Liver (tissue), 9 donors: ENCODE measurements around the gene FUCA2. TPM values are rescaled to one million over a fixed set of nuclear protein-coding genes. Genes with fewer than 3 reads are reported as not detected.

Source experiments
- DNase-seq: peaks from one replicate; pipeline ENCODE4 v3.0.0-alpha.2; 2017; ENCODE audit warnings: low spot score
- H3K27ac ChIP-seq, 2 donors: one replicate each; pipeline ENCODE4 v1.7.0; 2013; ENCODE audit warnings: inconsistent platforms in 2 of 2, low read length in 2 of 2, control low read depth in 1 of 2, low read depth in 1 of 2, mild to moderate bottlenecking in 1 of 2
- H3K27me3 ChIP-seq, 4 donors: one replicate each; pipeline versions ENCODE4 v1.6.1 to v1.7.0; 2013; ENCODE audit warnings: low read length in 3 of 4, inconsistent platforms in 1 of 4, mild to moderate bottlenecking in 1 of 4, moderate library complexity in 1 of 4; ENCODE audit not compliant: control insufficient read depth in 4 of 4, insufficient read depth in 4 of 4
- H3K36me3 ChIP-seq, 4 donors: one replicate each; pipeline versions ENCODE4 v1.6.1 to v1.7.0; 2013; ENCODE audit warnings: low read length in 3 of 4, mild to moderate bottlenecking in 3 of 4, low read depth in 1 of 4, moderate library complexity in 1 of 4; ENCODE audit not compliant: control insufficient read depth in 4 of 4, insufficient read depth in 3 of 4
- H3K4me1 ChIP-seq, 4 donors: one replicate each; pipeline versions ENCODE4 v1.6.1 to v1.7.0; 2013; ENCODE audit warnings: low read length in 3 of 4, mild to moderate bottlenecking in 3 of 4, moderate library complexity in 1 of 4; ENCODE audit not compliant: control insufficient read depth in 4 of 4, insufficient read depth in 4 of 4
- H3K4me3 ChIP-seq, 3 donors: one replicate each; pipeline versions ENCODE4 v1.6.1 to v1.7.0; 2013; ENCODE audit warnings: low read length in 3 of 3, control low read depth in 1 of 3, low read depth in 1 of 3, mild to moderate bottlenecking in 1 of 3
- H3K9ac ChIP-seq, 2 donors: one replicate each; pipeline ENCODE4 v1.7.0; 2013; ENCODE audit warnings: low read length in 2 of 2, mild to moderate bottlenecking in 2 of 2, moderate library complexity in 2 of 2, control low read depth in 1 of 2, low read depth in 1 of 2
- H3K9me3 ChIP-seq, 4 donors: one replicate each; pipeline versions ENCODE4 v1.6.1 to v1.7.0; 2013; ENCODE audit warnings: low read length in 3 of 4; ENCODE audit not compliant: control insufficient read depth in 4 of 4
- CTCF ChIP-seq: fragments of 150-350 bp; IDR thresholded peaks from 2 replicates; pipeline ENCODE4 v1.5.1; 2017; ENCODE audit warnings: improper control_type of control experiment, low read depth, low read length; ENCODE audit not compliant: missing input control
- EGR1 ChIP-seq, 2 donors: IDR thresholded peaks; 2 replicates each; pipeline ENCODE4 v1.6.1; 2016 to 2018; ENCODE audit warnings: antibody characterized with exemption in 2 of 2, low read depth in 2 of 2
- FOXA1 ChIP-seq: IDR thresholded peaks from 2 replicates; pipeline ENCODE4 v1.6.1; 2016; ENCODE audit warnings: antibody characterized with exemption
- FOXA2 ChIP-seq: IDR thresholded peaks from 2 replicates; pipeline ENCODE4 v1.6.1; 2016; ENCODE audit warnings: antibody characterized with exemption
- GABPA ChIP-seq, 2 donors: IDR thresholded peaks in 1 of 2; conservative IDR thresholded peaks in 1 of 2; 2 replicates each; pipeline ENCODE4 v1.6.1; 2016; ENCODE audit warnings: antibody characterized with exemption in 2 of 2, mild to moderate bottlenecking in 1 of 2, moderate library complexity in 1 of 2
- HNF4A ChIP-seq, 2 donors: conservative IDR thresholded peaks; 2 replicates each; pipeline ENCODE4 v1.6.1; 2016; ENCODE audit warnings: antibody characterized with exemption in 2 of 2, mild to moderate bottlenecking in 2 of 2
- HNF4G ChIP-seq: IDR thresholded peaks from 2 replicates; pipeline ENCODE4 v1.6.1; 2016; ENCODE audit warnings: antibody characterized with exemption
- MAX ChIP-seq: IDR thresholded peaks from 2 replicates; pipeline ENCODE4 v1.6.1; 2016; ENCODE audit warnings: antibody characterized with exemption
- NR2F2 ChIP-seq: IDR thresholded peaks from 2 replicates; pipeline ENCODE4 v1.6.1; 2016; ENCODE audit warnings: antibody characterized with exemption
- RAD21 ChIP-seq, 2 donors: IDR thresholded peaks; 2 replicates each; pipeline ENCODE4 v1.6.1; 2016; ENCODE audit warnings: antibody characterized with exemption in 2 of 2, mild to moderate bottlenecking in 2 of 2
- REST ChIP-seq: IDR thresholded peaks from 2 replicates; pipeline ENCODE4 v1.6.1; 2016; ENCODE audit warnings: antibody characterized with exemption, mild to moderate bottlenecking
- RXRA ChIP-seq, 2 donors: IDR thresholded peaks; 2 replicates each; pipeline ENCODE4 v1.6.1; 2017 to 2018; ENCODE audit warnings: antibody characterized with exemption in 2 of 2, mild to moderate bottlenecking in 1 of 2
- SP1 ChIP-seq: IDR thresholded peaks from 2 replicates; pipeline ENCODE4 v1.6.1; 2018; ENCODE audit warnings: antibody characterized with exemption, mild to moderate bottlenecking
- TAF1 ChIP-seq: conservative IDR thresholded peaks from 2 replicates; pipeline ENCODE4 v1.6.1; 2016; ENCODE audit warnings: antibody characterized with exemption, mild to moderate bottlenecking
- YY1 ChIP-seq: IDR thresholded peaks from 2 replicates; pipeline ENCODE4 v1.6.1; 2016; ENCODE audit warnings: antibody characterized with exemption, mild to moderate bottlenecking
- WGBS: extraction: QIAGEN DNeasy Blood & Tissue Kit; methylation state at CpG from one replicate; pipeline ENCODE4 v1.1.7; 2013; 5-methylcytosine and 5-hydroxymethylcytosine counted together
- polyA plus RNA-seq, 2 donors: library from polyadenylated mRNA; stranded (reverse) in 1 of 2; unstranded in 1 of 2; fragments of 200-250 nt in 1 of 2; fragments of >200 nt in 1 of 2; fragmentation: Nextera tagmentation in 1 of 2; extraction: Ambion mirVana in 1 of 2; gene quantifications; one replicate each; pipeline versions ENCODE4 v1.2.1 to v1.2.3, GENCODE V29; 2013 to 2015
- total RNA-seq, 2 donors: library from RNA; depleted of rRNA; stranded (reverse); fragments of >200 nt; gene quantifications; one replicate each; pipeline ENCODE4 v1.2.3, GENCODE V29; 2014
- TF ChIP-seq, protein P1 (sequence below): IDR thresholded peaks from 2 replicates; pipeline ENCODE4 v1.6.1; 2016; ENCODE audit warnings: antibody characterized with exemption
- donor health status: healthy.
- donor health status: healthy.
- donor health status: healthy.
- donor health status: healthy.
- donor health status: healthy.

The FUCA2 gene
- total and polyA plus RNA-seq, 4 donors, result 22.4 to 44.5 (median 35.1) TPM

DNA sequence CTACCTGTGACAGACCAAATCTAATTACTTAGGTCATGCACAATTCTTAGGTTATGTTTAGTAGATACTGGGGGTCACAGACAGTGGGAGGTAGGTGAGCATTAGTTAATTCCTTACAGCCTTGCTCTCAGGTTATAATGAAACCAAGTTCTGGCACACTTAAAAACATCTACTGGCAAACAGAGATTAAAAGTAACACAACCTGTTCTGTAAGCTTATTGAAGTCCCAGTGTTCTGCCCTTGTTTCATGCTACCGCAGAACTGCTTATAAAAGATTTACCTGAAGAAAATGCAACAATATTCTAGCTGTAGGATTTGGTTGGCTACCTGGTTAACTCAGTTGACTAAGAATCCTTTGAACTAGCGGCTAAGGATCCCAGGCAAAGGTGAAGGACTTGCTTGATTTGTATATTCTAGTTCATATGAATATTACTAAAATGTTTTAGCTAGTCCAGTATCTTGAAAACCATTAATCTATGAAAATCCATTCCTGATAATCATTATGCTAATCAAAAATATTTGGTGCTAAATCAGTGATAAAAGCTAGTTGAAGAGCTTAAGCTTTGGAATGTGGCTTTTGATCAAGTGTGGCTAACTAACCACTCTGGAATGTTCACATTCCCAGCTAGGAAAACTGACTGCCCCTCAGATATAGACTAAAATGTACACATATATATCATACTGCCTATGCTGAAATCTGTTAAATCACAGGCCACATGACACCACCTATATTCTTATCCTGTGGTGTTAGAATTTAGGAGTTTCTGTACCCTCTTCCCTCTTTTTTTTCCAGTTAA, 53.8 kb downstream of the FUCA2 start:
- Histone ChIP-seq H3K9ac (no peak overlapping the region), H3K4me1 (peaks cover 0 to 3% (median 0%) of the 10 kb centered on the region in 4 donors), H3K4me3 (no peak overlapping the region), H3K36me3 (peaks cover 2 to 9% (median 7%) of the 10 kb centered on the region in 4 donors), H3K27ac (no peak overlapping the region), H3K27me3 (no peaks in the 10 kb centered on the region), H3K9me3 (no peaks in the 10 kb centered on the region)
- no peak for DNase-seq
- TF ChIP-seq YY1 (no peak), FOXA1 (no peak), NR2F2 (no peak), CTCF (no peak), HNF4G (no peak), RAD21 (IDR thresholded peaks at IDR 0.05) (no peak), RXRA (IDR thresholded peaks at IDR 0.05) (no peak), EGR1 (IDR thresholded peaks at IDR 0.05; ENCODE audit: low read depth in 2 of 2) (no peak), MAX (no peak), TAF1 (no peak), GABPA (IDR thresholded peaks at IDR 0.05 in 1 of 2, conservative IDR thresholded peaks at IDR 0.05 in 1 of 2) (no peak)
- TF ChIP-seq, protein P1, sequence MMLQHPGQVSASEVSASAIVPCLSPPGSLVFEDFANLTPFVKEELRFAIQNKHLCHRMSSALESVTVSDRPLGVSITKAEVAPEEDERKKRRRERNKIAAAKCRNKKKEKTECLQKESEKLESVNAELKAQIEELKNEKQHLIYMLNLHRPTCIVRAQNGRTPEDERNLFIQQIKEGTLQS, result no peak
- 86% methylated on average over 2 of the region's 2 CpGs for WGBS

DNA sequence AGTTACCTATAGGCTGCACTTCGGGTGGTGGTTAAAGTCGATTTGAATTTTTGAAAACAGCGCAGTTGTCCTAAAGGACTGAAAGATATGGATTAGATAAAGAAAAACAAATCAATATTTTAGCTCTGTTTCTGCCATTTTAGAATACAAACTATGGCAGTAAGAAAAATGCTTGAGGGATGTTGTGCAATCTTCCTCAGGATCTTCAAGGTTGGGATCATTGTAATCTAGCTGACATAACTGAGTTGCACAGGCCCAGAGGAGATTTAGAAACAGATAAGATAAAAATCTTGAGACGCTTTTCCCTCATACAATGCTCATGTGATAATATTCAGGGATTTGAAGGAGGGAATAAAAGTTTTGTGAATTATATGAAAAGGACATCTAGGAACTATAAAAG, 60.0 kb downstream of the FUCA2 start:
- peak overlapping the region; percentile 66 to 99 (median 79) for H3K4me3 ChIP-seq
- peak overlapping the region in 1 of 2 donors; percentile 87 for H3K27ac ChIP-seq
- TF ChIP-seq CTCF (no peak), FOXA2 (no peak), RAD21 (IDR thresholded peaks at IDR 0.05) (no peak), MAX (no peak), HNF4A (conservative IDR thresholded peaks at IDR 0.05) (no peak), NR2F2 (no peak), FOXA1 (no peak), REST (no peak), TAF1 (no peak), EGR1 (IDR thresholded peaks at IDR 0.05; ENCODE audit: low read depth in 2 of 2) (no peak), SP1 (no peak), RXRA (IDR thresholded peaks at IDR 0.05) (no peak)
- TF ChIP-seq, protein P1, result no peak
- H3K4me1 ChIP-seq, result peaks cover 0 to 28% (median 16%) of the 10 kb centered on the region in 4 donors
- H3K9ac ChIP-seq, result peak overlapping the region; percentile 40 to 79
- H3K27me3 ChIP-seq, result no peaks in the 10 kb centered on the region
- no peak for DNase-seq
- no peaks in the 10 kb centered on the region for H3K9me3 ChIP-seq
- 26% methylated on average over 4 of the region's 4 CpGs for WGBS
- H3K36me3 ChIP-seq, result peaks cover 0 to 2% (median 0%) of the 10 kb centered on the region in 4 donors
